GM18909 (cell line): ENCODE measurements around the gene SRSF10.
"Not testable (repeated sequence)": the region's sequence is repeated elsewhere in the genome, so short reads cannot be mapped to it uniquely, and the experiment has no call there.

Experiments
- ATAC-seq: cut with Tn5 transposase; IDR thresholded peaks from one replicate; pipeline ENCODE4 v1.9.1; 2021; ENCODE audit warnings: mild to moderate bottlenecking; ENCODE audit not compliant: unreplicated experiment, poor library complexity

SRSF10 gene

DNA sequence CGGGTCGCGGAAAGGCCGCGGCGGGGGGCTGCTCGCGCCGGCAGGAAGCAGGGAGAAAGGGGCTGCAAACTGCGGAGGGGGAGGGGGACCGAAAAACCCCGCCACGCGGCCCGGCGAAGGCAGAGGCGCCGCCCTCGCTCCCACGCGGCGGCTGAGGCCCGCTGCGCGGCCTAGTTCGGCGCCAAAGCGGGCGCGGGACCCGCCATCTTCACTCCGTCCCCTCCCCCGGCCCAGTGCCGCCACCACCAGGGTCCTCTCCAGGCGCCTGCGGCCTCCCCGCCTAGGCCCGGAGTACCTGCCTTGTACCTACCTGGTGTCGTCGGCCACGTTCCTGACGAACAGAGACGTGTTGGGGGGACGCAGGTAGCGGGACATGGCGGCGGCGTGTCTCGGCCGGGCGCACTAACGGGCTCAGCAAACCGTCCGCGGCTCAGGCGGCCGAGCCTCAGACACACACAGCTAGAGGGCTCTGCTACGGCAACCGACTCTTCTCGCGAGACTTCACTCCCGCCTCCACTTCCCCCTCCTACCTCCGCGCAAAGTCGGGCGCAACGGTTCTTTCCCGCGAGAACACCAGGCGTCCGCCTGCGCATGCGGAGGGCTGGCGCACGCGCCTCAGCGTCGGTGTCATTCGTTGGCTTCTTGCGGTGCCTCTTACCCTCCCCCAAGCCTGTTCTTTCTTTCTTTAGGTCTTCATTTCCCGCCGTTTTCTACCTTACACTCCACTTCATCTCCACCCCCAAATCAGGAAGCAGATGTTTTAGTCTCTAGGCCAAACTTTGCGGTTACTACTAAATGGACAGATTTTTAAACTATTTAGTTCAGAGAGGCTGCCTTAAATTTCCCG lies at the start of gene SRSF10:
Gene SRSF10 (minus strand): TSS at position 447 of the 847 bp plus-strand sequence. CDS start 72 bp downstream, at position 375.
- ATAC-seq, result peak; percentile 89

- ATAC-seq, result no peak
These were observed 47.8 kb upstream of the SRSF10 start for GRCh38 chr1:24027838-24028468.

- no peak for ATAC-seq
These were observed 42.6 kb upstream of the SRSF10 start for GRCh38 chr1:24022581-24023361.

DNA sequence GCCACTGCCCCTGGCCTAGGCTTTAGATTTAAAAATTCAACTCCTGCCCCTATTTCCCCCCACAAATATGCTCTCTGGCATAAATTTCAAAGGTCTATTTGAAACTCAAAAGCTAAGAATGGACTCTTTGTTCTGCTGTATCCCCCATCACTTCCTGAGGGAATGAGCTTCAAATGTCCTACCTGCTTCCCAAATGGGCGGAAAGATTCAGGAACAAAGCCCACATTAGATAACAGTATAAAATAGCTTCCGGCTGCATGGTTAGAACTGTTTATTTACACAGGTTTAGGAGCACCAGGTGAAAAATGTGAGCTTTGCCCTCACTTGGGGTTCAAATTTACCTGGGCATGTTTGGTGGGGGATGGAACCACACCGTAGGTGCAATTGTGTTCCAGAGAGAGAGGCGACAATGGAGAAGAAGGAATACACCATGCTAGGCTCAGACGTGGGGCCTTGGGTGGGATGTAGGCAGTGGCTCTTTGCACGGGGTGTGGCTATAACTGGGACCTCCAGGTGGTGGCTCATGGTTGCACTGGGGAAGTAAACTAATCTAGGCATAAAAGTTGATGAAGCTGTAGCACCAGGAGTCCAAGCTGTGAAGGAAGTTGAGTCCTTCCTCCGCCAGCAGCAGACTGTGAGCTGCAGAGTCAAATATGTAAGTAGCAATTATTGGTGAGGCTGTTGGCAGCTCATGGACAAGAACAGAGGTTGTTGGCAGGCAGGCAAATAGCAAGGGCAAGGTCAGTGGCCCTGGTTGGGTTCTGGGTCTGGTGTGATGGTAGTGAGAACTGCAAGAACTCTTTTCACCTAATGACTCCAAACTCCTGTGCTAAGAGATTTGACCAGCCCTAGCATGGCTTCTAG lies 41.5 kb upstream of the SRSF10 start:
- no peak for ATAC-seq

- ATAC-seq, result no peak
These were observed 40.3 kb upstream of the SRSF10 start for GRCh38 chr1:24020470-24020869.

DNA sequence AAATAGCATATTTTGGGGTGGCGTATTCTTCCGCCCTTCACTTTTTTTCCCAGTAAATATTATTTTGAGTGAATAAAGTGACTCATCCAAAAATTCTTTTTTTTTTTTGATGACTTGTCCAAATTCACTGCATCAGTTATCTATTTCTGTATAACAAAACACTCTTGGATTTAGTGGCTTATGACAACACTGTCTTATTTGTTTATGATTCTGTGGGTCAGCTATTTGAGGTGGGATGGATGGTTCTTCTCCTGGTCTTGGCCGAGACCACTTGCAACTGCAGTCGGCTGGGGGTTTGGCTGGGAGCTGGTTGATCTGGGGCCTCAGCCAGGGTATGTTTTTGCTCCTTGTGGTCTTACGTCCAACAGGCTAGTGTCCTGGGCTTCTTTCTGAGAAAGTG lies 39.9 kb upstream of the SRSF10 start:
- ATAC-seq, result no peak

- no peak for ATAC-seq
These were observed 38.8 kb upstream of the SRSF10 start for GRCh38 chr1:24018611-24019580.

GRCh38 chr1:24015221-24016210 lies 35.4 kb upstream of the SRSF10 start:
- no peak for ATAC-seq

DNA sequence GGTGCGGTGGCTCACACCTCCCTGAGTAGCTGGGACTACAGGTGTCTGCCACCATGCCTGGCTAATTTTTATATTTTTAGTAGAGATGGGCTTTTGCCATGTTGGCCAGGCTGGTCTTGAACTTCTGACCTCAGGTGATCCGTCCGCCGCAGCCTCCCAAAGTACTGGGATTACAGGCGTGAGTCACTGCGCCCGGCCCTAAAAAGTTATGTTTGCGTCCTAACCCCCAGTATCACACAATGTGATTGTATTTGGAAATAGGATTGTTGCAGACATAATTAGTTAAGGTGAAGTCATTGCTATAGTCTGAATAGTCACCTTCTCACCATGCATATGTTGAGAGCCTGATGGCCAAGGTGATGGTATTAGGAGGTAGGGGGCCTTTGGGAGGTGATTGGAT lies 32.8 kb upstream of the SRSF10 start:
- ATAC-seq, result not testable (repeated sequence)

DNA sequence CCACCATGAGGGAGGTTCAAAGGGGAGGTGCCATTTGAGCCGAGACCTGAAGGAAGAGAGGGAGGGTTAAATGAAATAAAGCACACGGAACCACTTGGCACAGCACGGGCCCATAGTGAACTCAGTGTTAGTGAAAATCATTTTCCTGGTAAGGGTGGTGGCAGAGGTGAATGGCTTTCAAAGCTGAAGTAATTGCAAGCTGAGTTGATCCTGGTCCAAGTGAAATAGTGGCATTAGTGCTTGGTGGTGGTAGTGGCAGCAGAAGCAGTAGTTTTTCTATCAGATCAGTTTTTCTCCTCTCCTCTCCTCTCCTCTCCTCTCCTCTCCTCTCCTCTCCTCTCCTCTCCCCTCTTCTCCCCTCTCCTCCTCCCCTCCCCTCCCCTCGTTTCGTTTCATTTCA lies 30.5 kb upstream of the SRSF10 start:
- no peak for ATAC-seq

GRCh38 chr1:24009406-24009805 lies 29.3 kb upstream of the SRSF10 start:
- no peak for ATAC-seq

- not testable (repeated sequence) for ATAC-seq
These were observed 28.6 kb upstream of the SRSF10 start for GRCh38 chr1:24008574-24009184.

DNA sequence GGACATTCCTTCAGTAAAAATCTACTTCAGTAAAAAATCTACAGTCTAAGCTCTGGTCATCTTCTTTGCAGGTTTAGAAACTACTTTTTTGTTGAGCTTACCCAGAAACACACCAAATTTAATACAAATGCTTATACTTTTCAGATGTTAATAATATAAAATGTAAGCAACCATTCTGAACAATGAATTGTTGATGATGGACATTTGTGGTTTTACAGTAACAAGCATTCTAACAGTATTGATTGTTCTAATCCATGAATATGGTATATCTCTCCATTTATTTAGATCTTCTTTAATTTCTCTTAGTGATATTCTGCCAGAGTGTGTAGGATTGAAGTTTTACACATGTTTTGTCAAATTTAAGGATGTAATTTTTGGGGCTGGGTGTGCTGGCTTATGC lies 27.0 kb upstream of the SRSF10 start:
- no peak for ATAC-seq

- no peak for ATAC-seq
These were observed 25.0 kb upstream of the SRSF10 start for GRCh38 chr1:24005163-24005562.

GRCh38 chr1:24004132-24004531 lies 24.0 kb upstream of the SRSF10 start:
- ATAC-seq, result no peak

- ATAC-seq, result no peak
These were observed 23.3 kb upstream of the SRSF10 start for GRCh38 chr1:24003331-24003972.

- ATAC-seq, result no peak
These were observed 22.6 kb upstream of the SRSF10 start for GRCh38 chr1:24002695-24003094.
